Measurements from ENCODE around the gene SLC35A3.
"Not testable (repeated sequence)": the region's sequence is repeated elsewhere in the genome, so short reads cannot be mapped to it uniquely, and the experiment has no call there.

The SLC35A3 gene

GRCh38 chr1:100037656-100037926 lies 67.8 kb downstream of the SLC35A3 start:
- DNase-seq, result no peak

- peak; percentile 50 for DNase-seq
Measured at GRCh38 chr1:100037927-100038659, 68.3 kb downstream of the SLC35A3 start.

- DNase-seq, result no peak
Measured at GRCh38 chr1:100038660-100039287, 69.0 kb downstream of the SLC35A3 start.

- DNase-seq, result no peak
Measured at GRCh38 chr1:100039591-100039990, 69.8 kb downstream of the SLC35A3 start.

GRCh38 chr1:100045206-100045605 lies 75.4 kb downstream of the SLC35A3 start:
- DNase-seq, result no peak

GRCh38 chr1:100047235-100047708 lies 77.5 kb downstream of the SLC35A3 start:
- DNase-seq, result not testable (repeated sequence)

- no peak for DNase-seq
Measured at GRCh38 chr1:100050139-100050538, 80.3 kb downstream of the SLC35A3 start.

- no peak for DNase-seq
Measured at GRCh38 chr1:100051401-100051800, 81.6 kb downstream of the SLC35A3 start.

GRCh38 chr1:100051893-100052292 lies 82.1 kb downstream of the SLC35A3 start:
- no peak for DNase-seq

GRCh38 chr1:100053119-100053518 lies 83.3 kb downstream of the SLC35A3 start:
- DNase-seq, result no peak

GRCh38 chr1:100053727-100054126 lies 83.9 kb downstream of the SLC35A3 start:
- DNase-seq, result no peak

- no peak for DNase-seq
Measured at GRCh38 chr1:100061681-100062080, 91.9 kb downstream of the SLC35A3 start.

- no peak for DNase-seq
Measured at GRCh38 chr1:100065183-100065968, 95.6 kb downstream of the SLC35A3 start.

GRCh38 chr1:100065969-100066227 lies 96.1 kb downstream of the SLC35A3 start:
- no peak for DNase-seq

- no peak for DNase-seq
Measured at GRCh38 chr1:100070201-100070939, 100.6 kb downstream of the SLC35A3 start.

- DNase-seq, result no peak
Measured at GRCh38 chr1:100073531-100073930, 103.7 kb downstream of the SLC35A3 start.

GRCh38 chr1:100074604-100075395 lies 105.0 kb downstream of the SLC35A3 start:
- DNase-seq, result no peak

- DNase-seq, result no peak
Measured at GRCh38 chr1:100075773-100076172, 106.0 kb downstream of the SLC35A3 start.

- DNase-seq, result no peak
Measured at GRCh38 chr1:100076319-100076718, 106.5 kb downstream of the SLC35A3 start.

GRCh38 chr1:100076744-100077143 lies 106.9 kb downstream of the SLC35A3 start:
- no peak for DNase-seq

GRCh38 chr1:100077531-100077930 lies 107.7 kb downstream of the SLC35A3 start:
- DNase-seq, result no peak

- no peak for DNase-seq
Measured at GRCh38 chr1:100080331-100080730, 110.5 kb downstream of the SLC35A3 start.
